Mucosa of rectum (tissue), 2 donors: ENCODE results near the gene DGKQ.

Experiments used
- H3K27ac ChIP-seq, 2 donors: one replicate each; pipeline ENCODE4 v1.7.0; 2013; ENCODE audit warnings: inconsistent platforms in 2 of 2, low read depth in 2 of 2, low read length in 2 of 2
- H3K27me3 ChIP-seq, 2 donors: one replicate each; pipeline ENCODE4 v1.7.0; 2013; ENCODE audit warnings: low read length in 2 of 2; ENCODE audit not compliant: control insufficient read depth in 2 of 2, insufficient read depth in 2 of 2
- H3K36me3 ChIP-seq, 2 donors: one replicate each; pipeline ENCODE4 v1.7.0; 2013; ENCODE audit warnings: low read length in 2 of 2; ENCODE audit not compliant: control insufficient read depth in 2 of 2, insufficient read depth in 2 of 2
- H3K4me1 ChIP-seq, 2 donors: one replicate each; pipeline ENCODE4 v1.7.0; 2013; ENCODE audit warnings: low read length in 2 of 2, mild to moderate bottlenecking in 1 of 2; ENCODE audit not compliant: control insufficient read depth in 2 of 2, insufficient read depth in 2 of 2
- H3K4me3 ChIP-seq, 2 donors: one replicate each; pipeline ENCODE4 v1.7.0; 2013; ENCODE audit warnings: low read length in 2 of 2
- H3K9ac ChIP-seq, 2 donors: one replicate each; pipeline ENCODE4 v1.7.0; 2013; ENCODE audit warnings: low read length in 2 of 2, low read depth in 1 of 2, mild to moderate bottlenecking in 1 of 2
- H3K9me3 ChIP-seq, 2 donors: one replicate each; pipeline ENCODE4 v1.7.0; 2013; ENCODE audit warnings: low read length in 2 of 2; ENCODE audit not compliant: control insufficient read depth in 2 of 2
- donor health status: healthy.
- donor health status: Normal muscosa, but diverticular disease.

DGKQ gene

DNA sequence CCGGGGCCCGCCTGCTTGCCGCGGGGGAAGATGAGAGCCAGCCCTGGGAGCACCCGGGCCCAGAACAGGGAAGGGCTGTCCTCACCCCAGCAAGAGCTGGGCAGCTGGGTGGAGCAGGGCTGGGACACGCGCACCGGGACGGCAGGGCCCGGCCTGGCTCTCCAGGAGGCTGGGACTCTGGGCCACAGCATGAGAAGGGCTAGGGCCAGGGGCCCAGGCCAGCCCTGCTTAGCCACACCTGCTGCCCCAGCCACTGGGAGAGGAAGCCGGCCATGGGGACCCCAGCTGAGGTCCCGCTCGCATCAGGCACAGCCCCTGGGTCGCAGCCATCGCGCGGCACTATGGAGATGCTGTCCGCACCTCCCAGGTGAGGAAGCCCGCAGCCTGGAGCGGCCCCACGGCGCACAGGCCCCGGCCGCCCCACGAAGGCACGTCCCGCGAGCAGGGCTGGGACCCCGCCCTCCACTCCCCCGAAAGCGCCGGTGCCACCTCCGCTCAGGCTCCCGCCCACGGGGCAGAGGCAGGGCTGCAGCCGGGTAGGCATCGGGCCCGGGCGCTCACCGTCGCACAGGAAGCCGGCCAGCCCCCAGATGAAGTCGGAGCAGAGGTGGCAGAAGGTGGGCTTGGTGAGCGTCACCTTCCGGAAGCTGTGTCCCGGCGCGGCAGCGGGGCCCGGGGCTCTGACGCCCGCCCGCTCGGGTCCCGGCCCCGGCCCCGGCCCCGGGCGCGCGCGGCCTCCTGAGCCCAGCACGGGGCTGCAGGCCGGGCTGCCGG lies 531 bp downstream of the DGKQ start:
- Histone ChIP-seq H3K27ac (peak overlapping the region; percentile 88 to 96), H3K9ac (peak overlapping the region; percentile 83 to 93), H3K27me3 (no peaks in the 10 kb centered on the region), H3K4me1 (peaks cover 26% of the 10 kb centered on the region in 2 donors), H3K36me3 (no peaks in the 10 kb centered on the region), H3K9me3 (no peaks in the 10 kb centered on the region), H3K4me3 (peak overlapping the region; percentile 76 to 79)

DNA sequence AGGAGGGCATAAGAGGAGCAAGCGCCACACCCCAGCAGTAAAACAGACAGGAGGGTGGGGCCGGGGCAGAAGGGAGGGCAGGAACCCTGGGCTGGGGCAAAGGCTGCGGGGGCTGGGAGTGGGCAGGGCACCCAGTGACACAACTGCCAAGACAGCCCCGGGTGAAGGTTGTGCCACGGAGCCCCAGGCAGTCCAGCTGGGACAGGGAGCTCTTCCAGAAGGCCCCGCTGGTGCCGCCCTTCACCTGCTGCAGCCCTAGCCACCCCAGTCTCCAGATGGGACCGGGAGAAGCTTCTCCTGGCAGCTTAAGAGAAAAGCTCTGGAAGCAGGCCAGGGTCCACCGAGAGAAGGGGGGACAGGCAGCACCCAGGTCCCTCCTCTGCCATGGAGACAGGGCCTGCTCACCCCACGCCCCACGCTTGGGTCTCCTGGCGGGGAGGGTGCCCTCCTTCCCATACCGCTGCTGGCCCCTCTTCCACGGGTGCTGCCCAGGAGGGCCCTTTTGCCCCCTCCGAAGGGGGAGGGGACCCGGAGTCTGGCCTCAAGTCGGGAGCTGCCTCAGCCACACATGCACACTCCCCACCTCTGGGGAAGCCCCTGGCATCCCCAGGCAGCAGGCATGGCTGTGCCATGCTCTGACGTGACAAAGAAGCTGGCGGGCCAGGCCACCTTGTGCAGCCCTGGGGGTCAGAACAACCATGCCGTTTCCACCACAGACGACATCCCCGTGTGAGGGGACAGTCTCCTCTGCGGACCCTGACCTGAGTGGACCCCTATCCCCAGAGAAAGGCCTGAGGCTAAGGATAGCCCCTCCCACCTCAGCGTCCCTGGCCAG lies 1.5 kb downstream of the DGKQ start:
- H3K27me3 ChIP-seq: no peaks in the 10 kb centered on the region
- peaks cover 26% of the 10 kb centered on the region in 2 donors for H3K4me1 ChIP-seq
- peak overlapping the region; percentile 83 to 93 for H3K9ac ChIP-seq
- no peaks in the 10 kb centered on the region for H3K9me3 ChIP-seq
- H3K27ac ChIP-seq: peak overlapping the region; percentile 88 to 96
- H3K4me3 ChIP-seq: peak overlapping the region; percentile 76 to 79
- peaks cover 0 to 3% of the 10 kb centered on the region in 2 donors for H3K36me3 ChIP-seq

DNA sequence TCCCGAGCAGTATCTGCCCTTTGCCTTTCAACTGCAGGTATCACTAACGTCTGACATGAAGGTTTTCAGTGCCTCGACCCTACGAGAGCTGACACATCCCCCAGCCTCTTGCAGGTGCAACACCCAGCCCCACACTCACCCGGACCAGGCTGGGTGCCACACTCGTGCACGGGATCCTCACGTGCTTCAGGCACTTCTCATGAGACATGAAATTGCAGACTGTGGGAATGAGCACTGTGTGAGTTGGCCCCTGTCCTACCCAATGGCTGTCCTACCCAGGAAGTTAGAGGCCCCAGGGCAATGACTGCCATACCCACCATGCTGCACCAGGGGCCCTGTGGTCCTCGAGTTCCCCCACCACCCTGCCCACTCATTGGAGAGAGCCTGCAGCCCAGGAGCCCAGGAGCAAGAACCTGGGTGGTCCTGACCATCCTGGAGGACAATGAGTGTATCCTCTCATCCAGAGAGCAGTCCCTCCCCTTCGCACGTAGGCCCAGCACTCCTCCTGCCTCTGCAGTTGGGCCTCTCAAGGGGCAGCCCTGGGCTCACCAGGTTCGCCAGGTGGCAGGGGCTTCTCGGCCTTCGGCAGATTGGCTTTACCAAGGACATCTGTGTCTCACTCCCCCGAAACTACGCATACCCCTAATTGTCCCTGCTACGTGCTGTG lies 2.4 kb downstream of the DGKQ start:
- peaks cover 26% of the 10 kb centered on the region in 2 donors for H3K4me1 ChIP-seq
- peak overlapping the region; percentile 85 to 96 for H3K27ac ChIP-seq
- no peaks in the 10 kb centered on the region for H3K9me3 ChIP-seq
- no peaks in the 10 kb centered on the region for H3K27me3 ChIP-seq
- peak overlapping the region; percentile 61 to 79 for H3K4me3 ChIP-seq
- H3K36me3 ChIP-seq: peaks cover 3 to 9% of the 10 kb centered on the region in 2 donors
- peak overlapping the region in 1 of 2 donors; percentile 93 for H3K9ac ChIP-seq

GRCh38 chr4:970046-970745 lies 3.2 kb downstream of the DGKQ start:
- Histone ChIP-seq H3K9me3 (no peaks in the 10 kb centered on the region), H3K27me3 (no peaks in the 10 kb centered on the region), H3K4me3 (peak overlapping the region in 1 of 2 donors; percentile 28), H3K4me1 (peaks cover 26% of the 10 kb centered on the region in 2 donors), H3K27ac (peak overlapping the region; percentile 85 to 96), H3K36me3 (peaks cover 9 to 10% of the 10 kb centered on the region in 2 donors), H3K9ac (no peak overlapping the region)

DNA sequence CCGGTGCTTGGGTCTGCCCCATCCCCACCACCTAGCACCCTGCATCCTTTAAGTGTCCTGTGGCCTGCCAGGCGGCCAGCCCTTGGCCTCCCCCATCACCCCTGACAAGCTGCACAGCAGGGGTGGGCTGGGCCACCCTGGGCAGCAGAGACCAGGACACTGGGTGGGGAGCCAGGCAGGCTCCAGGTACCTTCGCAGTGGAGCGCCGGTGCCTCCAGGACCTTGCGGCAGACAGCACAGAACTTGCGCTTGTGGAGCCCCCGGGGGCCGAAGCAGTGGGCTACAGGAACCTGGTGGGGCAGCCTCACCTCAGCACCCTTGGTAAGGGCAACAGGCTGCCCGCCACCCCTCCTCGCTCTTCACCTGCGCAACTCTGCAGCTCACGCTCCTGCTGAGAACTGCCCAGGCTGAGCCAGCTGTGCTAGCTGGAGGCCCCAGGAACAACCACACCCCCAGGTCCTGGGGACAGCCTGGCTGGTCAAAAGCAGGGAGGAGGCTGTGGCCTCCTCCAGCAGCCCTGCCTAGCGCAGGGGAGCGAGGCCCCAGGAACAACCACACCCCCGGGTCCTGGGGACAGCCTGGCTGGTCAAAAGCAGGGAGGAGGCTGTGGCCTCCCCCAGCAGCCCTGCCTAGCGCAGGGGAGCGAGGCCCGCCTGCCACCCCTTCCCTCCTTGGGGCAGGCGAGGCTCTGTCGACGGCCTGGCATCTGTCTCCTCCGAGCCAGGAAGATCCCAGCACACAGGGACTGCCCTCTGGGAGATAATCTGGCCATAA lies 4.6 kb downstream of the DGKQ start:
- Histone ChIP-seq H3K27me3 (no peaks in the 10 kb centered on the region), H3K36me3 (peaks cover 9 to 21% of the 10 kb centered on the region in 2 donors), H3K9ac (no peak overlapping the region), H3K4me3 (no peak overlapping the region), H3K27ac (no peak overlapping the region), H3K9me3 (no peaks in the 10 kb centered on the region), H3K4me1 (peaks cover 26% of the 10 kb centered on the region in 2 donors)

- H3K36me3 ChIP-seq: peaks cover 9 to 21% of the 10 kb centered on the region in 2 donors
- no peak overlapping the region for H3K4me3 ChIP-seq
- no peaks in the 10 kb centered on the region for H3K9me3 ChIP-seq
- no peak overlapping the region for H3K27ac ChIP-seq
- H3K9ac ChIP-seq: no peak overlapping the region
- peaks cover 31% of the 10 kb centered on the region in 2 donors for H3K4me1 ChIP-seq
- no peaks in the 10 kb centered on the region for H3K27me3 ChIP-seq
Observed at GRCh38 chr4:968221-968620, 5.1 kb downstream of the DGKQ start.

- Histone ChIP-seq H3K9me3 (no peaks in the 10 kb centered on the region), H3K27me3 (no peaks in the 10 kb centered on the region), H3K4me3 (no peak overlapping the region), H3K36me3 (peaks cover 9 to 21% of the 10 kb centered on the region in 2 donors), H3K4me1 (peaks cover 38% of the 10 kb centered on the region in 2 donors), H3K27ac (no peak overlapping the region), H3K9ac (no peak overlapping the region)
Observed at GRCh38 chr4:967113-968104, 6.0 kb downstream of the DGKQ start.

DNA sequence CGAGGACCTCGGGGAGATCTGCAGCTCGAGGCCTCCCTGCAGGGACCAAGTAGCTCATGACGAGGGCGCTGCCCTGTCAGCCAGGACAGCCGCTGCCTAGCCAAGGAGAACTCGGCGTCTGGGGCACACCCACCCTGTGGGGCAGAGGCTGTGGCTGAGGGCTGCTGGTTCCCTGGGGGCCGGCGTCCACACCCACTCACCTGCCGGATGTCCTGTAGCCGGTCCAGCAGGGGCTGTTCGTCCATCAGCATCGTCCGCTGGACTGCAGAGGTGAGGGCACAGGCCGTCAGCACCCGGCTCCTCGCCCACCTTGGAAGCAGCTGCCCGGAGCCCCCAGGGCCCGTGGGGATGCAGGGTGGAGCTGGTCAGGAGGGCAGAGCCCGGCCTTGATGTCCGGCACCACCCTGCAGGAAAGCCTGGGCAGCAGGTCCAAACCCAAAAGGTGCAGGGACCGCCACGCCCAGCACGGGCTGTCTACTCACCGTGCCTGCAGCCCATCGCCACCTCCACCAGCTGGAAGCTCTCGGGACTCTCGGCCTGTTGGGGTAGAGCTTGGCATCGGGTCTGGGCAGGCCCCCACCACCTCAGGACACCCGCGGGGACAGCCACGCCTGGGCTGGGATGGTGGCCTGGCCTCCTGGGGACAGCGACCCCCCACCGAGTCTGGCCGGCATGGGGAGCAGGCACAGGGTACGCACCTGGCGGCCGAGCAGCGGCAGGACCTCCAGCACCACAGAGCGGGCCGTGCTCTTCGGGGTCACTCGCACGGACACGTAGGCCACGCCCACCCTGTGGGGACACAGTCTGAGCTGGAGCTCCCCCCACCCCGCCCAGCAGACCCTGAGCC lies 6.9 kb downstream of the DGKQ start:
- H3K4me1 ChIP-seq: peaks cover 34 to 38% of the 10 kb centered on the region in 2 donors
- H3K36me3 ChIP-seq: peaks cover 16 to 25% of the 10 kb centered on the region in 2 donors
- no peaks in the 10 kb centered on the region for H3K27me3 ChIP-seq
- H3K27ac ChIP-seq: no peak overlapping the region
- H3K4me3 ChIP-seq: no peak overlapping the region
- no peak overlapping the region for H3K9ac ChIP-seq
- no peaks in the 10 kb centered on the region for H3K9me3 ChIP-seq
